MM.1S (cell line): Measurements from ENCODE around the gene HSD3B2.

ENCODE experiments used
- CTCF ChIP-seq: fragments of 300-600 bp; sonication (generic); IDR thresholded peaks from 2 replicates; pipeline ENCODE4 v1.5.1; 2016; ENCODE audit warnings: antibody characterized with exemption, low read length, mixed read lengths
- EZH2phosphoT487 ChIP-seq: fragments of 300-600 bp; sonication (generic); IDR thresholded peaks from 2 replicates; pipeline ENCODE4 v1.6.1; 2018; ENCODE audit warnings: antibody characterized with exemption, low read length

DNA sequence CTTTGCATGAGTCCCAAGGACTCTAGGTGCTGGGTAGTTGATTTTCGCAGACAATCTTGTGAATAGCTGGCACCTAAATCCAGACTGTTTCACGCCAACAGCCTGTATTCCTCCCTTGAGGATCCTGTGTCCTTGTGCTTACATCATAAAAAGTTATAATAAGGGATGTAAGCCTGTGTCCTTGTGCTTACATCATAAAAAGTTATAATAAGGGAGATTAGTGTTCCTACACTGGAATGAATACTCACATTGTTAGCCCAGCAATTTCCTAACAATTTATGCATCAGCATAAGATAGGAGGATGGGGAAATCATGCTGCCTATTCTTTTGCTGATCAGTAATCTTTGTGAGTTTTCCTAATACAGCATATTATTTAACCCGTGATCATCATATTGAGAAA, 4.0 kb upstream of the HSD3B2 start:
- TF ChIP-seq EZH2phosphoT487 (no peak), CTCF (no peak)
